ENCODE data around the gene NTRK3.

GRCh38 chr15:88243895-88244787 lies 12.4 kb downstream of the NTRK3 start:
- TF ChIP-seq POLR2A (IDR thresholded peaks at IDR 0.05), result no peak
- peak in 5 of 6 experiments; percentile 21 to 60 (median 51) for TF ChIP-seq CTCF (IDR thresholded peaks at IDR 0.05)
